ENCODE measurements around the gene EPHB1.

The EPHB1 gene

DNA sequence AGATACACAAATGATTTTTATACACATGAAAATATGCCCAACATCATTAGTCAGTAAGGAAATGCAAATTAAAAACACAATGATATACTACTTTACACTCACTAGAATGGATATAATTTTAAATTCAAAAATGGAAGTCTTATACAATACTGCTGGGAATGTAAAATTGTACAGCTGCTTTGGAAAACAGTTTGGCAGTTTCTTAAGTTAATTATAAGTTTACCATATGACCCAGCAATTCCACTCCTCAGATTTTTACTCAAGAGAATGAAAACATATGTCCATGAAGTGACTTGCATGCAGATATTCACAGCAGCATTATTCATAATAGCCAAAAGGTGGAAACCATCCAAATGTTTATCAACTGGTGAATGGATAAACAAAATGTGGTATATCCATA lies 281.3 kb downstream of the EPHB1 start:
- DNase-seq (ENCODE audit: low read depth in 1 of 2, low spot score in 1 of 2) = no peak

DNA sequence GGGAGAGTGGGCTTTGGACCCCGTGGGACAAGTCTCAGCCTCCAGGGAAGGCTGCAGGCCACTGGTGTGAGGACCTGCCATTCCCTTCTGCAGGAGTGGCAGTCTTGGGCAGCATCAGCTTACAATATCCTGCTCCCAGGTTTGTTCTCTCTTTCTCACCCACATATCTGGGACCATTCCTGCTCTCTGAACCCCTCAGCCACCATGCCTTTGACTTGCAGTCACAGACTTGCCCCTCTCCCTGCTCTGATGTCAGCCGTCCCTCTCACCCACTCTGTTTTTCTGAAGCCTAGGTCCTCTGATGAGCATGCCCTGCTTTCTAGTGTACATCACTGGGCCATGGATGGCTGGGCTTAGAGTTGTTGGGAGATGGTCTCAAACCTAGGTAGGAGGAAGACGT lies 282.1 kb downstream of the EPHB1 start:
- no peak for DNase-seq (ENCODE audit: low read depth in 1 of 2, low spot score in 1 of 2)

GRCh38 chr3:135078283-135078682 lies 283.2 kb downstream of the EPHB1 start:
- no peak for DNase-seq (ENCODE audit: low read depth in 1 of 2, low spot score in 1 of 2)

GRCh38 chr3:135079095-135079494 lies 284.0 kb downstream of the EPHB1 start:
- no peak for DNase-seq (ENCODE audit: low read depth in 1 of 2, low spot score in 1 of 2)

DNA sequence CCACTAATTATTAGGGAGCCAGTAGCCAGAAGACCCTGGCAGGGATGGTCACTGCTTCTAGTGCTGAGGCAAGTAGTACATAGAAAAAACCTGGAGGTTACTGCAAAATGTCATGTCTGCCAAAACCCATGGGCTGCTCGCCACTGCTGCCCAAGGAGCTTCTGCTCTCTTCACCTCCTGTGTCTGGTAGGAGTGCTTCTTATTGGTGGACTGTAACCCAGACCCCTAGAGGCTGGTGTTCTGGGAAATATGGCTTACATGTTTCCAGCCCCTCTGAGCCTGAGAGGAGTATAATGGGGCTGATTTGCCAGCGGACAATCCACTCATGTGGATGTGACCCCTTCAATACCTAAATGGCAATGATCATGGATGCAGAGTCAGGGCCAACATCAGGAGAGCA lies 286.4 kb downstream of the EPHB1 start:
- DNase-seq (ENCODE audit: low read depth in 1 of 2, low spot score in 1 of 2) = no peak

GRCh38 chr3:135081856-135082434 lies 286.9 kb downstream of the EPHB1 start:
- no peak for DNase-seq (ENCODE audit: low read depth in 1 of 2, low spot score in 1 of 2)

DNA sequence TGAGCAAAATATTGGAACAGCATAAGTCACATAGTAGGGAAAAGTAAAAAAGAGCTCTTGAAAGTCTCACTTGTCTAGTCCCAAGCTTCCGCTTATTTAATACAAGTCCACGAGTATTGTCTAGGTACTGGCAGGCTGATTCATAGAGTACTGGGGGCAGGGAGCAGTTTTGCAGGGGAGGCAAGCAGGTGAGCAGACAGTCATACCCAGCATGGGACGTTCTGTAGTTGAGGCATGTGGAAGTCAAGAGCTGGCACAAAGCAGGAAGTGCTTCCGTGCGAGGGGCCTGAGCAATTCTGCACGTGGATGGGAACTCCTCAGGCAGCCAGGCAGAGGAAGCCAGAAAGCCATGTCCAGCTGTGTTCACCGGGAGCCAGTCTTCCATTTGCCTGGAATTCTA lies 287.6 kb downstream of the EPHB1 start:
- DNase-seq (ENCODE audit: low read depth in 1 of 2, low spot score in 1 of 2) = no peak

- DNase-seq (ENCODE audit: low read depth in 1 of 2, low spot score in 1 of 2) = no peak
Measured at GRCh38 chr3:135083179-135083578, 288.1 kb downstream of the EPHB1 start.

GRCh38 chr3:135083756-135084155 lies 288.7 kb downstream of the EPHB1 start:
- DNase-seq (ENCODE audit: low read depth in 1 of 2, low spot score in 1 of 2) = no peak

- DNase-seq (ENCODE audit: low read depth in 1 of 2, low spot score in 1 of 2) = no peak
Measured at GRCh38 chr3:135084405-135084804, 289.3 kb downstream of the EPHB1 start.

- no peak for DNase-seq (ENCODE audit: low read depth in 1 of 2, low spot score in 1 of 2)
Measured at GRCh38 chr3:135084976-135085375, 289.9 kb downstream of the EPHB1 start.

DNA sequence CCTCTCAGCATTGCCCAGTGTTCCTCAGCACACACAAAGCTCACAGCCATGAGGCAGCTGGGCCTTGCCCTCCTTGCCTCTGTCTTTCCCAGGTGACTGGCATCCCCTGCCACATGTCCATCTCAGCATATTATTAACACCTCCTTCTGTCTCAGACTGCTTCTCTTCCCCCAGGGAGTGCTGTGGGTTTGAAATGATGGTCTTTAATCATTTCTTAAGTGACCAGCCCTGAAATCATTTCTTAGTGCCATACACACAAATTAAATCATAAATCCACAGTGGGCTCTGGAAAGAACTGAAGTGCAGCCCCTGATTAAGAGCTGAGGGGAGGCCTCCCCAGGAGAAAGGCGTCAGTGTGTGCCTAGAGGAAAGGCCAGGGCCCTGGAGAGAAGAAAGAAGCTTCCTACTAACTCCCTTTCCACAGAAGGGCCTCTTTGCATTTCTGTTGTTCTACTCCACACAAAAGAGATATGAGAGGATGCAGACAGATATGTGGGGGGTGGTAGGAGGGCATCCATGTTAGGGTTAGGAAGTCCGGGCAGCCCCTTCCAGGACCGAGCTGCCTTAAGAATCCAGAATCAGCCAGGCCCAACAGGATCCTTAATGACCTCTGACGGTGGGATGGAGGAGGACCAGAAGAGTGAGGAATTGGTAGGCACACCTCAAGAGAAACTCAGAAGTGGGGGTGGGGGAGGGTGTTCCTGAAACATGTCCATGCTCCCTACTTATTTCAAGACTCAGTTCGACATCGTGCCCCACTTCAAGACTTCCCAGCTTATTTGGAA lies 290.8 kb downstream of the EPHB1 start:
- no peak for DNase-seq (ENCODE audit: low read depth in 1 of 2, low spot score in 1 of 2)

GRCh38 chr3:135087782-135088181 lies 292.7 kb downstream of the EPHB1 start:
- DNase-seq (ENCODE audit: low read depth in 1 of 2, low spot score in 1 of 2) = no peak

DNA sequence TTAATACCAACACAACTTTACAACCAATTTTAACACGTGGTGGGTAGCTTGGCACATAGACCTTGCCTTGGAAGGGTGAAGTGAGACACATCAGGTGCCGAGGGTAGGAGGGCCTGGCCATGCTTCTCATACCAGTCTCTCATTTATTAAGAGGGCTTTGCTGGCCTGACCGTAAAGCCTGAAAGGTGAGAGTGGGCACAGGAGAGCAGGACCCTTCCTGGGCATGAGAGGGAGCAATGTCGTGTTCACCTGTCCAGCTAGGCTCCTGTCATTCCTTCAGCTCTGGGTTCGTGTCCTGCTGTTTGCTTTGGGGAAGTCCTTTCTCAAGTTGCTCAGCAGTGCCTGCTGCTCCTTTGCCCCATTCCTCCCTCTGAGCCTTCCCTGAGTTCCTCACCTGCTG lies 294.4 kb downstream of the EPHB1 start:
- DNase-seq (ENCODE audit: low read depth in 1 of 2, low spot score in 1 of 2) = no peak

GRCh38 chr3:135090020-135090717 lies 295.1 kb downstream of the EPHB1 start:
- no peak for DNase-seq (ENCODE audit: low read depth in 1 of 2, low spot score in 1 of 2)

- no peak for DNase-seq (ENCODE audit: low read depth in 1 of 2, low spot score in 1 of 2)
Measured at GRCh38 chr3:135091946-135092345, 296.9 kb downstream of the EPHB1 start.

DNA sequence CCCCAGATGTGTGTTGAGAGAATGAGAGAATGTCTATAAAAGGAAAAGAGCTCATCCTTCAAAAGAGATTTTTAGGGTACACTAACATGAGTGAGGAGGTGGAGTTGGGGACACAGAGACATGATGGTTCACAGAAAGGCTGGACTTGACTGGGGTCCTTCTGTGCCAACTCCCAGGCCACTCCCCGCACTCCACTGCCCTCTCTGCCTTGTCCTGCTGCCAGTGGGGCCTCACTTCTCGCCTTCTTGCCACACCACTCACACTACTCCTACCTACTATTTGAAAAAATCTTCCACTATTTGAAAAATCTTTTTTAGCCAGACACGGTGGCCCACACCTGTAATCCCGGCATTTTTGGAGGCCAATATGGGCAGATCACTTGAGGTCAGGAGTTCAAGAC lies 298.1 kb downstream of the EPHB1 start:
- no peak for DNase-seq (ENCODE audit: low read depth in 1 of 2, low spot score in 1 of 2)

GRCh38 chr3:135097276-135097946 lies 302.4 kb downstream of the EPHB1 start:
- no peak for DNase-seq (ENCODE audit: low read depth in 1 of 2, low spot score in 1 of 2)

DNA sequence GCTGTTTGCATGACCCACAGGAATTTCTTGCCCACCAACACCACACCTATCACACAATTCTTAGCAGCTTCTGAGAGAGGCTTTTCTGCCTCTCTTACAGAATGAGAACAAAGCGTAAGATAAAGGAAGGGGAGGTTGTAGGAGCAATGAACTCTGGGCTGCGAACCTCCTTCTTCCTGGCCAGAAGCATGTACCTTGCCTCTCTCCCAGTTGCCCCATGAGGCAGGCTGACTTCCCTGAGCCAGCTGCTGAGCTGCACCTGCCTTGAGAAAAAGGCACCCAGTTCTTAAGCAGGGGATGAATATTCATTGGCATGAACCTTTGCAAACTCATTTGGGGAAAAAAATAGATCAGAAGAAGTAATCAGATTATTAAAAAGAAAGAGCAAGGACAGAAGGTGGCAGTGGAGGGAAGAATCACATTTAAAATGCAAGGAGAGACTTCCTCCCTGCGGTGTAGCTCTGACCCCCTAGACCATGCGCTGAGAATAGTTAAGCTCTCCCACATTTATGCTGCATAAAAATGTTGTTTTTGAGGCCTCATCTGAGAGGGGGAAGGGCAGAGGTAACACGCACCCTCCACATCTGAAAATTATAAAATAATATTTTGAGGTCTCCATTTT lies 304.8 kb downstream of the EPHB1 start:
- no peak for DNase-seq (ENCODE audit: low read depth in 1 of 2, low spot score in 1 of 2)

- no peak for DNase-seq (ENCODE audit: low read depth in 1 of 2, low spot score in 1 of 2)
Measured at GRCh38 chr3:135100366-135100765, 305.3 kb downstream of the EPHB1 start.

GRCh38 chr3:135103917-135104316 lies 308.9 kb downstream of the EPHB1 start:
- DNase-seq (ENCODE audit: low read depth in 1 of 2, low spot score in 1 of 2) = no peak
